Kidney epithelial cell (primary cell): Measurements from ENCODE around the gene SIK3. TPM values are rescaled to one million over a fixed set of nuclear protein-coding genes. Genes with fewer than 3 reads are reported as not detected.

Experiments used
- DNase-seq: peaks from one replicate; pipeline ENCODE4 v3.0.0-alpha.2; 2010; ENCODE audit warnings: low read depth
- H3K27me3 ChIP-seq: 2 replicates; pipeline ENCODE4 v1.6.0; 2011; ENCODE audit warnings: low read length; ENCODE audit not compliant: control insufficient read depth, insufficient read depth
- H3K36me3 ChIP-seq: 2 replicates; pipeline ENCODE4 v1.5.1; 2011; ENCODE audit warnings: low read length; ENCODE audit not compliant: control insufficient read depth, insufficient read depth
- H3K4me3 ChIP-seq: 2 replicates; pipeline ENCODE4 v1.5.1; 2011; ENCODE audit warnings: low read depth, mild to moderate bottlenecking, control low read depth, low read length
- CTCF ChIP-seq: IDR thresholded peaks from 2 replicates; pipeline ENCODE4 v1.5.1; 2011; ENCODE audit warnings: mild to moderate bottlenecking, moderate library complexity, low read length, control low read depth, inconsistent platforms; ENCODE audit not compliant: insufficient read depth, poor library complexity, severe bottlenecking
- total RNA-seq: library from RNA; depleted of rRNA; stranded (reverse); fragments of >200 nt; gene quantifications from 2 replicates; pipeline ENCODE4 v1.2.3, GENCODE V29; 2015

Gene SIK3
- total RNA-seq, 1 donor from 2014 or later, result 12.9 TPM

DNA sequence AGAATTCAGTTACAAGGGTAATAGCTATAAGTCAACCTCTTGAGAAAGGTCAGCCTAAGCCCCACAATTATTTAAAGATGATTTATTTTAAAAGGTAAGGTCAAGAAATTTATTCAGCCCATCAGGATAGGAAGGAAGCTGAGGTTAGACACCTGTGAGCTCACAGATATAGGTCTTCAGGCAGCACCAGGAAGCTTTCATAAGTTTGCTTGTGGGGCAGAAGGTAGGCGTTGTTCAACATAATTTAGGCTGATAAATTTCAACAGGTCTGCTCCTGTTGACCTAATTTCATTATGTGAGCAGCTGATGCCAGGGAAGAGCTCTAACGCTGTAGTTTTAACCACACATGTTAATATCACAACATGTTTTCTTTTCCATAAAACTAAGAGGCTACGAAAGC is 142.7 kb downstream of the SIK3 start:
- DNase-seq, result no peak
- H3K36me3 ChIP-seq, result no peaks in the 10 kb centered on the region
- H3K4me3 ChIP-seq, result no peak overlapping the region
- no peak for TF ChIP-seq CTCF
- no peaks in the 10 kb centered on the region for H3K27me3 ChIP-seq

GRCh38 chr11:116953530-116954285 is 144.5 kb downstream of the SIK3 start:
- H3K27me3 ChIP-seq, result no peaks in the 10 kb centered on the region
- no peak overlapping the region for H3K4me3 ChIP-seq
- no peak for TF ChIP-seq CTCF
- H3K36me3 ChIP-seq, result no peaks in the 10 kb centered on the region
- no peak for DNase-seq

GRCh38 chr11:116951762-116952161 is 146.5 kb downstream of the SIK3 start:
- no peak overlapping the region for H3K4me3 ChIP-seq
- no peak for TF ChIP-seq CTCF
- H3K36me3 ChIP-seq, result no peaks in the 10 kb centered on the region
- H3K27me3 ChIP-seq, result no peaks in the 10 kb centered on the region
- DNase-seq, result no peak

- Histone ChIP-seq H3K36me3 (no peaks in the 10 kb centered on the region), H3K4me3 (no peak overlapping the region), H3K27me3 (no peaks in the 10 kb centered on the region)
- no peak for DNase-seq
- no peak for TF ChIP-seq CTCF
Measured at GRCh38 chr11:116950210-116950609, 148.0 kb downstream of the SIK3 start.

DNA sequence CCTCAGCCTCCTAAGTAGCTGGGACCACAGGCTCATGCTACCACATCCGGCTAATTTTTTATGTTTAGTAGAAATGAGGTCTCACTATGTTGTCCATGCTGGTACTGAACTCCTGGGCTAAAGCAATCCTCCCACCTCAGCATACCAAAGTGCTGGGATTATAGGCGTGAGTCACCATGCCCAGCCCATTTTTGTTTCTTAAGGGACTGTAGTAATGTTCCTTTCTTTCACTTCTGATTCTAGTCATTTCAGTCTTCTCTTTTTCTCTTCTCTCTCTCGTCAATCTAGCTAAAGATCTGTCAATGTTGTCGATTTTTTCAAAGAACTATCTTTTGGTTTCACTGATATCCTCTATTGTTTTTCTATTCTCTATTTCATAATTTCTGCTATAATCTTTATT is 149.8 kb downstream of the SIK3 start:
- no peak for DNase-seq
- H3K4me3 ChIP-seq, result no peak overlapping the region
- no peak for TF ChIP-seq CTCF
- no peaks in the 10 kb centered on the region for H3K27me3 ChIP-seq
- no peaks in the 10 kb centered on the region for H3K36me3 ChIP-seq

- no peak for DNase-seq
- TF ChIP-seq CTCF, result no peak
- Histone ChIP-seq H3K27me3 (no peaks in the 10 kb centered on the region), H3K4me3 (no peak overlapping the region), H3K36me3 (no peaks in the 10 kb centered on the region)
Measured at GRCh38 chr11:116946414-116946813, 151.8 kb downstream of the SIK3 start.
